Astrocyte of the cerebellum (primary cell): ENCODE data around the gene DNAJC30.
"Not testable (repeated sequence)": the region's sequence is repeated elsewhere in the genome, so short reads cannot be mapped to it uniquely, and the experiment has no call there.

Source experiments
- DNase-seq: peaks from one replicate; pipeline ENCODE4 v3.0.0-alpha.2; 2011; ENCODE audit warnings: low read depth
- H3K4me3 ChIP-seq: 2 replicates; pipeline ENCODE4 v1.5.1; 2011; ENCODE audit warnings: mild to moderate bottlenecking, low read depth, low read length, moderate library complexity
- CTCF ChIP-seq: IDR thresholded peaks from 2 replicates; pipeline ENCODE4 v1.5.1; 2012; ENCODE audit warnings: low read length, low read depth, moderate library complexity, mild to moderate bottlenecking; ENCODE audit errors: missing control alignments
- in situ Hi-C: cut with HindIII; loops from 2 replicates; pipeline ENCODE4 v1.10.0; 2017; ENCODE audit warnings: low sequenced_read_pairs

Gene DNAJC30

GRCh38 chr7:73723813-73724212 lies 40.6 kb upstream of the DNAJC30 start:
- in situ Hi-C loops, result no loop called here
- no peak for DNase-seq
- no peak overlapping the region for H3K4me3 ChIP-seq
- TF ChIP-seq CTCF, result no peak

- DNase-seq, result no peak
- TF ChIP-seq CTCF, result no peak
- in situ Hi-C loops, result no loop called here
- H3K4me3 ChIP-seq, result no peak overlapping the region
Measured at GRCh38 chr7:73722785-73723184, 39.5 kb upstream of the DNAJC30 start.

GRCh38 chr7:73722182-73722581 lies 38.9 kb upstream of the DNAJC30 start:
- H3K4me3 ChIP-seq, result not testable (repeated sequence)

GRCh38 chr7:73721377-73721817 lies 38.1 kb upstream of the DNAJC30 start:
- in situ Hi-C loops, result no loop called here
- no peak for DNase-seq
- no peak for TF ChIP-seq CTCF
- H3K4me3 ChIP-seq, result no peak overlapping the region

More at GRCh38 chr7:73722182-73722581, 38.9 kb upstream of the DNAJC30 start:
- in situ Hi-C loops, DNase-seq: not testable (repeated sequence)

GRCh38 chr7:73720443-73720842 lies 37.2 kb upstream of the DNAJC30 start:
- in situ Hi-C loops, H3K4me3 ChIP-seq, DNase-seq: not testable (repeated sequence)

- no peak for TF ChIP-seq CTCF
- DNase-seq, result no peak
- in situ Hi-C loops, result no loop called here
- H3K4me3 ChIP-seq, result peak overlapping the region; percentile 38
Measured at GRCh38 chr7:73719806-73720169, 36.5 kb upstream of the DNAJC30 start.

- no peak for TF ChIP-seq CTCF
- peak within 1 kb of the TSS; percentile 89 for H3K4me3 ChIP-seq
- DNase-seq, result no peak
- in situ Hi-C loops, result no loop called here
Measured at GRCh38 chr7:73718905-73719805, 35.9 kb upstream of the DNAJC30 start, which contains the start of gene STX1A. TSS of gene STX1A (minus strand) at chr7:73719669. CDS start at chr7:73719631, 38 bp downstream.
